CD14-positive monocyte (primary cell): ENCODE results near the gene CDK16. TPM values are rescaled to one million over a fixed set of nuclear protein-coding genes. Genes with fewer than 3 reads are reported as not detected.

Experiments used
- DNase-seq, 3 donors: peaks; one replicate each; pipeline ENCODE4 v3.0.0-alpha.2; 2011 to 2022
- H2AFZ ChIP-seq: 2 replicates; pipeline ENCODE4 v1.6.0; 2012; ENCODE audit warnings: mild to moderate bottlenecking, low read depth, low read length, inconsistent platforms; ENCODE audit not compliant: insufficient read depth, poor library complexity, severe bottlenecking
- H3K27ac ChIP-seq, 2 donors: 1 replicate in 1 of 2; 2 replicates in 1 of 2; pipeline ENCODE4 v1.5.1; 2012 to 2013; ENCODE audit warnings: low read length in 2 of 2, control low read depth in 1 of 2, inconsistent platforms in 1 of 2, low read depth in 1 of 2, mild to moderate bottlenecking in 1 of 2
- H3K27me3 ChIP-seq, 2 donors: one replicate each; pipeline versions ENCODE4 v1.6.0 to v1.6.1; 2011 to 2013; ENCODE audit warnings: low read length in 2 of 2; ENCODE audit not compliant: control insufficient read depth in 2 of 2, insufficient read depth in 2 of 2
- H3K36me3 ChIP-seq, 2 donors: replicated peaks in 1 of 2; 1 replicate in 1 of 2; 2 replicates in 1 of 2; pipeline versions ENCODE4 v1.5.1 to v1.6.1; 2012 to 2013; ENCODE audit warnings: low read length in 2 of 2, control low read depth in 1 of 2, inconsistent platforms in 1 of 2, mild to moderate bottlenecking in 1 of 2; ENCODE audit not compliant: insufficient read depth in 2 of 2, control insufficient read depth in 1 of 2
- H3K4me1 ChIP-seq, 2 donors: 1 replicate in 1 of 2; 2 replicates in 1 of 2; pipeline versions ENCODE4 v1.5.1 to v1.6.1; 2012 to 2013; ENCODE audit warnings: low read length in 2 of 2, control low read depth in 1 of 2, inconsistent platforms in 1 of 2, mild to moderate bottlenecking in 1 of 2, moderate library complexity in 1 of 2; ENCODE audit not compliant: insufficient read depth in 2 of 2, control insufficient read depth in 1 of 2
- H3K4me2 ChIP-seq: replicated peaks from 2 replicates; pipeline ENCODE3; 2012; ENCODE audit warnings: low read length, moderate library complexity, mild to moderate bottlenecking; ENCODE audit not compliant: poor library complexity, severe bottlenecking; ENCODE audit errors: extremely low read depth
- H3K4me3 ChIP-seq, 3 experiments: fragments of 200-600 bp in 1 of 3; sonication (generic) in 1 of 3; replicated peaks in 1 of 3; 1 replicate in 2 of 3; 2 replicates in 1 of 3; pipeline ENCODE4 v1.5.1; 2011 to 2013; ENCODE audit warnings: low read length in 3 of 3, mild to moderate bottlenecking in 3 of 3, control low read depth in 2 of 3, low read depth in 2 of 3, inconsistent platforms in 1 of 3, moderate library complexity in 1 of 3
- H3K79me2 ChIP-seq: 2 replicates; pipeline ENCODE4 v1.6.0; 2012; ENCODE audit warnings: mild to moderate bottlenecking, control low read depth, inconsistent platforms, low read length, moderate library complexity; ENCODE audit not compliant: insufficient read depth
- H3K9ac ChIP-seq: 2 replicates; pipeline ENCODE4 v1.6.0; 2017; ENCODE audit warnings: low read length, mild to moderate bottlenecking; ENCODE audit not compliant: insufficient read depth, poor library complexity, severe bottlenecking
- H3K9me3 ChIP-seq, 2 donors: replicated peaks in 1 of 2; 1 replicate in 1 of 2; 2 replicates in 1 of 2; pipeline versions ENCODE4 v1.5.1 to v1.6.1; 2012 to 2013; ENCODE audit warnings: low read length in 2 of 2, control low read depth in 1 of 2; ENCODE audit not compliant: control insufficient read depth in 1 of 2, insufficient read depth in 1 of 2
- H4K20me1 ChIP-seq: 2 replicates; pipeline ENCODE4 v1.6.0; 2012; ENCODE audit warnings: mild to moderate bottlenecking, low read length, control low read depth, moderate library complexity; ENCODE audit not compliant: insufficient read depth
- H3K27ac Mint-ChIP-seq, 7 donors: one replicate each; pipeline ENCODE4 v1.8.0; 2020; ENCODE audit warnings: mild to moderate bottlenecking in 7 of 7, mixed read lengths in 7 of 7, moderate library complexity in 6 of 7, inconsistent platforms in 2 of 7
- H3K27me3 Mint-ChIP-seq, 3 donors: one replicate each; pipeline ENCODE4 v1.8.0; 2021 to 2022; ENCODE audit warnings: low read depth in 3 of 3, mild to moderate bottlenecking in 3 of 3, mixed read lengths in 3 of 3, moderate library complexity in 3 of 3, inconsistent platforms in 1 of 3
- H3K36me3 Mint-ChIP-seq, 2 donors: one replicate each; pipeline ENCODE4 v1.8.0; 2020; ENCODE audit warnings: mixed read lengths in 2 of 2, inconsistent platforms in 1 of 2, mild to moderate bottlenecking in 1 of 2
- H3K4me1 Mint-ChIP-seq: one replicate; pipeline ENCODE4 v1.8.0; 2020; ENCODE audit warnings: mild to moderate bottlenecking, mixed read lengths
- H3K4me3 Mint-ChIP-seq, 2 donors: one replicate each; pipeline ENCODE4 v1.8.0; 2020; ENCODE audit warnings: mild to moderate bottlenecking in 2 of 2, mixed read lengths in 2 of 2, moderate library complexity in 1 of 2
- H3K9me3 Mint-ChIP-seq, 7 donors: one replicate each; pipeline ENCODE4 v1.8.0; 2020 to 2022; ENCODE audit warnings: mixed read lengths in 7 of 7, mild to moderate bottlenecking in 6 of 7, moderate library complexity in 6 of 7, inconsistent platforms in 2 of 7
- CTCF ChIP-seq: fragments of 200-600 bp; IDR thresholded peaks from one replicate; pipeline ENCODE4 v1.8.0; 2022; ENCODE audit warnings: antibody characterized with exemption, mild to moderate bottlenecking
- WGBS: methylation state at CpG from one replicate; pipeline ENCODE4 v1.1.5; 2013; ENCODE audit warnings: missing lambda C conversion rate; ENCODE audit not compliant: insufficient coverage; 5-methylcytosine and 5-hydroxymethylcytosine counted together
- intact Hi-C, 2 donors: fragments of 100-400 bp; cut with micrococcal nuclease; formaldehyde crosslinking; loops; one replicate each; pipeline versions ENCODE4 v1.15.0 to v1.15.1; 2023
- polyA plus RNA-seq, 3 donors: library from polyadenylated mRNA; depleted of rRNA in 1 of 3; unstranded in 2 of 3; stranded (reverse) in 1 of 3; fragments of 300-500 nt in 2 of 3; fragments of >200 nt in 1 of 3; fragmentation: Illumina TruSeq in 2 of 3; gene quantifications; 1 replicate in 2 of 3; 2 replicates in 1 of 3; pipeline ENCODE4 v1.2.3, GENCODE V29; 2012 to 2021

The CDK16 gene
- polyA plus RNA-seq, 3 donors = 7.3 to 97.4 (median 14.1) TPM

GRCh38 chrX:47185241-47185640 lies 33.2 kb upstream of the CDK16 start:
- Histone ChIP-seq H3K79me2 (no peaks in the 10 kb centered on the region), H3K4me3 (no peak overlapping the region), H3K36me3 (peaks cover 42 to 62% of the 10 kb centered on the region in 2 donors), H4K20me1 (peaks cover 4% of the 10 kb centered on the region), H2AFZ (no peak overlapping the region), H3K27me3 (no peaks in the 10 kb centered on the region), H3K9me3 (no peaks in the 10 kb centered on the region), H3K27ac (no peak overlapping the region), H3K4me2 (no peak overlapping the region), H3K9ac (no peak overlapping the region), H3K4me1 (peaks cover 0 to under 1% of the 10 kb centered on the region in 2 donors)
- Mint-ChIP-seq H3K4me3 (no peak overlapping the region), H3K36me3 (peaks cover 46 to 57% of the 10 kb centered on the region in 2 donors), H3K9me3 (peaks cover 0 to 4% (median 0%) of the 10 kb centered on the region in 7 donors), H3K27ac (peak overlapping the region in 1 of 7 donors; percentile 65), H3K4me1 (no peaks in the 10 kb centered on the region), H3K27me3 (peaks cover 0 to 36% (median 3%) of the 10 kb centered on the region in 3 donors)
- no peak for DNase-seq
- TF ChIP-seq CTCF = no peak
- no CpG with 5 or more reads among the region's 17 CpGs for WGBS
- intact Hi-C loops = no loop called here

- WGBS = 97% methylated on average over 15 of the region's 27 CpGs
- peaks cover 36 to 52% of the 10 kb centered on the region in 2 donors for H3K36me3 ChIP-seq
These were observed 32.3 kb upstream of the CDK16 start for GRCh38 chrX:47186096-47186740.

More at GRCh38 chrX:47186096-47186740, 32.3 kb upstream of the CDK16 start:
- Histone ChIP-seq H3K27me3 (no peaks in the 10 kb centered on the region), H3K9ac (no peak overlapping the region), H2AFZ (no peak overlapping the region), H3K4me3 (no peak overlapping the region), H3K79me2 (peaks cover 4% of the 10 kb centered on the region), H4K20me1 (peaks cover 4% of the 10 kb centered on the region), H3K4me2 (no peak overlapping the region), H3K27ac (no peak overlapping the region), H3K9me3 (no peaks in the 10 kb centered on the region), H3K4me1 (peaks cover 4 to 7% of the 10 kb centered on the region in 2 donors)
- H3K36me3 Mint-ChIP-seq = peaks cover 40 to 50% of the 10 kb centered on the region in 2 donors
- no peak for TF ChIP-seq CTCF
- no peak overlapping the region for H3K4me3 Mint-ChIP-seq
- intact Hi-C loops = no loop called here
- peaks cover 0 to 7% (median 0%) of the 10 kb centered on the region in 7 donors for H3K9me3 Mint-ChIP-seq
- DNase-seq = no peak
- H3K4me1 Mint-ChIP-seq = peaks cover 7% of the 10 kb centered on the region
- no peak overlapping the region for H3K27ac Mint-ChIP-seq
- peaks cover 0 to 44% (median 3%) of the 10 kb centered on the region in 3 donors for H3K27me3 Mint-ChIP-seq
